Neural cell (in vitro differentiated cells): Measurements from ENCODE around the gene LAYN. TPM values are rescaled to one million over a fixed set of nuclear protein-coding genes. Genes with fewer than 3 reads are reported as not detected.

ENCODE experiments used
- H2AFZ ChIP-seq: fragments of 200-600, 300-800 bp; sonication (generic), shearing (Covaris generic); 2 replicates; pipeline ENCODE4 v1.6.0; 2014; ENCODE audit warnings: low read depth, mild to moderate bottlenecking, antibody characterized with exemption, low read length, moderate library complexity
- H3F3A ChIP-seq: fragments of 200-600 bp; shearing (Covaris generic); 2 replicates; pipeline ENCODE4 v1.6.1; 2016; ENCODE audit warnings: mild to moderate bottlenecking, moderate library complexity, mixed read lengths, antibody characterized with exemption, low read length; ENCODE audit not compliant: insufficient read depth, poor library complexity, severe bottlenecking
- H3K27ac ChIP-seq: fragments of 200-600, 300-800 bp; sonication (generic), shearing (Covaris generic); 2 replicates; pipeline ENCODE4 v1.5.1; 2014; ENCODE audit warnings: mild to moderate bottlenecking, low read length, moderate library complexity
- H3K27me3 ChIP-seq: fragments of 300-800, 200-600 bp; sonication (generic), shearing (Covaris generic); 2 replicates; pipeline ENCODE4 v1.6.0; 2014; ENCODE audit warnings: mild to moderate bottlenecking, low read depth, low read length, moderate library complexity; ENCODE audit not compliant: insufficient read depth
- H3K36me3 ChIP-seq: fragments of 300-800, 200-600 bp; sonication (generic), shearing (Covaris generic); 2 replicates; pipeline ENCODE4 v1.5.1; 2014; ENCODE audit warnings: mild to moderate bottlenecking, antibody characterized with exemption, low read length, moderate library complexity; ENCODE audit not compliant: insufficient read depth
- H3K4me2 ChIP-seq: fragments of 300-800, 200-600 bp; sonication (generic), shearing (Covaris generic); 2 replicates; pipeline ENCODE4 v1.6.0; 2014; ENCODE audit warnings: mild to moderate bottlenecking, low read length
- H3K4me3 ChIP-seq: fragments of 300-800, 200-600 bp; sonication (generic), shearing (Covaris generic); 2 replicates; pipeline ENCODE4 v1.5.1; 2014; ENCODE audit warnings: mild to moderate bottlenecking, low read length, moderate library complexity
- H3K79me2 ChIP-seq: fragments of 200-600 bp; shearing (Covaris generic); replicated peaks from 2 replicates; pipeline ENCODE4 v1.6.0; 2014; ENCODE audit warnings: mild to moderate bottlenecking, low read length, moderate library complexity; ENCODE audit not compliant: insufficient read depth
- H3K9ac ChIP-seq: fragments of 300-800, 200-600 bp; sonication (generic), shearing (Covaris generic); 2 replicates; pipeline ENCODE4 v1.6.1; 2016; ENCODE audit warnings: mild to moderate bottlenecking, low read length, mixed read lengths
- H3K9me2 ChIP-seq: fragments of 200-600 bp; shearing (Covaris generic); 2 replicates; pipeline ENCODE4 v1.6.1; 2016; ENCODE audit warnings: mild to moderate bottlenecking, low read length, mixed read lengths; ENCODE audit not compliant: insufficient read depth
- H3K9me3 ChIP-seq: fragments of 200-600, 300-800 bp; sonication (generic), shearing (Covaris generic); 2 replicates; pipeline ENCODE4 v1.6.1; 2016; ENCODE audit warnings: mild to moderate bottlenecking, mixed run types, low read length, moderate library complexity, mixed read lengths
- H4K20me1 ChIP-seq: fragments of 200-600 bp; shearing (Covaris generic); 2 replicates; pipeline ENCODE4 v1.6.1; 2016; ENCODE audit warnings: mild to moderate bottlenecking, mixed run types; ENCODE audit not compliant: insufficient read depth
- CTCF ChIP-seq: fragments of 450-650 bp; IDR thresholded peaks from 2 replicates; pipeline ENCODE4 v1.5.1; 2014; ENCODE audit warnings: antibody characterized with exemption, mild to moderate bottlenecking, moderate library complexity; ENCODE audit not compliant: poor library complexity, severe bottlenecking
- EP300 ChIP-seq: fragments of 450-650 bp; conservative IDR thresholded peaks from 2 replicates; pipeline ENCODE4 v1.6.1; 2014; ENCODE audit warnings: antibody characterized with exemption, mild to moderate bottlenecking, moderate library complexity; ENCODE audit not compliant: poor library complexity, severe bottlenecking
- EZH2 ChIP-seq: fragments of 200-600, 300-800 bp; shearing (Covaris generic), sonication (generic); IDR thresholded peaks from 2 replicates; pipeline ENCODE4 v1.6.1; 2014; ENCODE audit warnings: antibody characterized with exemption, low read length, borderline replicate concordance, mild to moderate bottlenecking; ENCODE audit not compliant: insufficient read depth, poor library complexity, severe bottlenecking
- MXI1 ChIP-seq: fragments of 450-650 bp; conservative IDR thresholded peaks from 2 replicates; pipeline ENCODE4 v1.6.1; 2014; ENCODE audit warnings: antibody characterized with exemption, mild to moderate bottlenecking; ENCODE audit not compliant: poor library complexity, severe bottlenecking
- POLR2AphosphoS5 ChIP-seq: IDR thresholded peaks from 2 replicates; pipeline ENCODE4 v1.6.1; 2012
- RAD21 ChIP-seq: fragments of 450-650 bp; conservative IDR thresholded peaks from 2 replicates; pipeline ENCODE4 v1.6.1; 2014; ENCODE audit warnings: antibody characterized with exemption, mild to moderate bottlenecking, moderate library complexity
- REST ChIP-seq: IDR thresholded peaks from 2 replicates; pipeline ENCODE4 v1.6.1; 2012; ENCODE audit warnings: borderline replicate concordance
- SMC3 ChIP-seq: fragments of 450-650 bp; conservative IDR thresholded peaks from 2 replicates; pipeline ENCODE4 v1.6.1; 2014; ENCODE audit warnings: antibody characterized with exemption, mild to moderate bottlenecking, moderate library complexity; ENCODE audit not compliant: poor library complexity
- TAF1 ChIP-seq: IDR thresholded peaks from 2 replicates; pipeline ENCODE4 v1.6.1; 2012; ENCODE audit warnings: low read depth
- polyA plus RNA-seq: library from polyadenylated mRNA; depleted of rRNA; stranded (reverse); fragments of >200 nt; gene quantifications from 2 replicates; pipeline ENCODE4 v1.2.3, GENCODE V29; 2014

The LAYN gene
- polyA plus RNA-seq, 1 donor from 2014 or later: not detected

- Histone ChIP-seq H3K27ac (peak overlapping the region; percentile 96), H3F3A (no peaks in the 10 kb centered on the region), H3K9me3 (no peaks in the 10 kb centered on the region), H3K36me3 (no peaks in the 10 kb centered on the region), H4K20me1 (no peaks in the 10 kb centered on the region), H3K79me2 (peaks cover 51% of the 10 kb centered on the region), H3K9ac (peak overlapping the region; percentile 97), H2AFZ (peak overlapping the region; percentile 76), H3K27me3 (no peaks in the 10 kb centered on the region), H3K9me2 (no peaks in the 10 kb centered on the region), H3K4me2 (peak overlapping the region; percentile 42), H3K4me3 (peak overlapping the region; percentile 96)
- peak; percentile 50 for TF ChIP-seq POLR2AphosphoS5
- TF ChIP-seq RAD21: no peak
- TF ChIP-seq TAF1: no peak
- TF ChIP-seq EP300: no peak
Observed at GRCh38 chr11:111602865-111603610, 62.5 kb downstream of the LAYN start.

- H3K27ac ChIP-seq: peak overlapping the region; percentile 96
- H3K4me2 ChIP-seq: peak overlapping the region; percentile 42
- H3K27me3 ChIP-seq: no peaks in the 10 kb centered on the region
- H2AFZ ChIP-seq: peak overlapping the region; percentile 76
- TF ChIP-seq SMC3 (no peak), EP300 (no peak), CTCF (no peak), EZH2 (no peak), POLR2AphosphoS5 (no peak), TAF1 (no peak), REST (no peak), MXI1 (no peak), RAD21 (no peak)
- H3K9me2 ChIP-seq: no peaks in the 10 kb centered on the region
- peak overlapping the region; percentile 96 for H3K4me3 ChIP-seq
- no peaks in the 10 kb centered on the region for H4K20me1 ChIP-seq
- no peaks in the 10 kb centered on the region for H3K9me3 ChIP-seq
- H3K79me2 ChIP-seq: peaks cover 57% of the 10 kb centered on the region
- H3F3A ChIP-seq: no peaks in the 10 kb centered on the region
- no peaks in the 10 kb centered on the region for H3K36me3 ChIP-seq
- H3K9ac ChIP-seq: peak overlapping the region; percentile 97
Observed at GRCh38 chr11:111603611-111604130, 63.2 kb downstream of the LAYN start.
